GM12873 (cell line): ENCODE measurements around the gene SNX25.

Experiments
- CTCF ChIP-seq: IDR thresholded peaks from 2 replicates; pipeline ENCODE4 v1.5.1; 2012; ENCODE audit warnings: low read depth, mild to moderate bottlenecking, moderate library complexity, low read length, control low read depth; ENCODE audit not compliant: insufficient read depth; ENCODE audit errors: missing control alignments

SNX25 gene

DNA sequence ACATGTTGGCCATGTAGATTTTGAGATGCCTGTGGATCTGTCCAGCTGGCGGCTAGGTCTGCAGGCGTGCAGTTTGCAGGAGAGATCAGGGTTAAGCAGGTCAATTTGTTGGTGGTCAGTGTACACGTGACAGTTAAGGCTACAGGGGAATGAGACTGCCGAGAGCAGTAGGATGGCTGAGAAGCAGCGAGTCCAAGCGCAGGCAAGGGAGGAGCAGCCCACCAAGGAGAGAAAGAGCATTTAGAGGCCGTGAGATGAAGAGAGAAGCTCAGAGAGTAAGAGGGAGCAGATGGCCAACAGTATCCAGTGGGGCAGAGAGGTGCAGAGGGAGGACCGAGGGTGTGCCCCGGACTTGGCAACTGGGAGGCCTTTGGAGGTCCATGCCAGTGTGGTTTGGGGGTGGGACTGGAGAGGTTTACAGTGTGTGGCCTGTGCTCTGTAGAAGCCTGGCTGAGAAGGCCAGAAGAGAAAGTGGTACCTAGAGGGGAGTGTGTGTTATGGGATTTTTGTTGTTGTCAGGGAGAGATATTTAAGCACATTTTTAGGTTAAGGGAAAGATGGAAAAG lies 18.4 kb downstream of the SNX25 start:
- TF ChIP-seq CTCF = no peak

GRCh38 chr4:185229021-185229818 lies 19.8 kb downstream of the SNX25 start:
- no peak for TF ChIP-seq CTCF

DNA sequence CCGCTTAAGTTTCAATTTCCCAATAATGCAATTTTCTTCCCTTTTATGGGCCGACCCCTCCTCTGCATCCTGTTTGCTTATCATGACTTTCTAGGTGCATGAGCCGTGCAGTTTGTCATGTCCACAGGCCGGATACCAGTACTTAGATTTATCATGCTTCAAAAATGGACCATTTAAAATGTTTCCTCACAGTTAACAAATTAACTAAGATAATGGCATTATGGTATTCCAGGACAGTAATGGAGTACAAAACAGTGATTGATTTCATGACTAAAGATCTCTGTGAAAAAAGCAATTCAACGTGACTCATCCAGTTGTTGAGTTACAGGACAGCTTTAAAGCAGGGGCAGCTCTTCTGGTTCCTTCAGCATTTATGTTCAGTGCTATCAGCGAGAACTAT lies 23.0 kb downstream of the SNX25 start:
- no peak for TF ChIP-seq CTCF

- TF ChIP-seq CTCF = no peak
Measured at GRCh38 chr4:185235119-185235842, 25.9 kb downstream of the SNX25 start.

GRCh38 chr4:185235843-185236503 lies 26.6 kb downstream of the SNX25 start:
- no peak for TF ChIP-seq CTCF

DNA sequence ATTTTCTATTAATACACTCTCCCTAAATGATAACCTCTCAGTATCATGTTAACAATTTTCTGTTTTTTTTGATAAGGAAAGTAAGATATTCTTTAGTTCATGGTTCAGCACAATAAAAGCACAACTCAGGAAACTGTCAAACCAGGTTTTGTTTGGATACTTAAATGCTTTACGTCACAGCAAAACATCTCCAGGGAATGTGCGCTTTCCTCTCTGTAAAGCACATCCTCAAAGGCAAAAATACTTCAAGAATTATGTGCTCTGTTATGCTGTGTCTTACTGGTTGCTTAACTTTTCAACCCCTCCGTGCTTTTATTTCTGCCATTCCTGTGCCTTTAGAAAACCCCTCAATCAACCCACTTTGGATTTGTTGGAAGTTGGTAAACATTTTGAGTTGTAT lies 27.8 kb downstream of the SNX25 start:
- no peak for TF ChIP-seq CTCF

- no peak for TF ChIP-seq CTCF
Measured at GRCh38 chr4:185238215-185238681, 28.9 kb downstream of the SNX25 start.
